OCI-LY7 (cell line): Measurements from ENCODE around the gene FAM3B.

Source experiments
- EZH2phosphoT487 ChIP-seq: fragments of 200-600 bp; sonication (generic); IDR thresholded peaks from 2 replicates; pipeline ENCODE4 v1.6.1; 2018; ENCODE audit warnings: low read depth, borderline replicate concordance, mild to moderate bottlenecking, mixed run types, antibody characterized with exemption, low read length, moderate library complexity, mixed read lengths
- TF ChIP-seq, protein P1 (sequence below): fragments of 200-600 bp; sonication (generic); conservative IDR thresholded peaks from 2 replicates; pipeline ENCODE4 v1.5.1; 2014; ENCODE audit warnings: mild to moderate bottlenecking, antibody characterized with exemption, low read length, moderate library complexity, mixed read lengths

DNA sequence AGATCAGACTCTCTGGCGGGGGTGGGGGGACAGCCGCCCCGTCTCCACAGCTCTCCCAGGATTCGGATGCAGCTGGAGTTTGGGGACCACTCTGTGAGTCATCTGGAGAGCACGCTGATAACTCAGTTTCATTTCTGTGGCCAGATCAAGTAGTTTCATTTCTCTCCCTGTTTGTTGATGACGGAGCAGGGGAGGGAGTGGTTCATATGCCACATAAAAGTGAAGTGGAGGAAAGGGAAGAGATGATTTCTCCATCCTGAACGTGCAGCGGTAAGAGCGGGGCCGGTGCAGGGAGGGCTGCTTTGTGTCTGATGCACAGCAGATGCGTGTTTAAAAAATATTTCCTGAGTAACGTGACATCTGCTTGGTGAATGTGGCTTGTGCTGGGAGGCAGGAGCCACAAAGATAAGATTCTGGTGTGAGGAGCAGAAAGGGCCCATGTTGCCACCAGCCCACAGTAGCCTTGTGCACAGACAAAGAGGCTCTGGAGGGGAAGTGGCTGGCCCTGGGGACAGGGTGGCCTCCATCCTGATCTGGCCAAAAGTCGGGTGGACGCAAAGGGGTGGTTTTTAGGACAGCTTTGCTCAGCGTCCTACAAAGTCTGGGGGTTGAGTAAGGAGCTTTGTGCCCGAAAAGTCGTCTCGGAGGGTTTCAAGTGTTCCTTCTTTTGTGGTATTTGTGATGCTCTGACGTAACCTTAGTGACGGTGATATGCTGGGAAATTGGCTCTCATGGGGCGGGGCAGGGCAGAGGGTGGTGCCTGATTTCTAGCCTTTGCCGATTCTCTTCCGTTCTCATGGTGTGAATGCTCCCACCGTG, 45.4 kb downstream of the FAM3B start, which contains the start of gene MX2:
- TF ChIP-seq, protein P1, sequence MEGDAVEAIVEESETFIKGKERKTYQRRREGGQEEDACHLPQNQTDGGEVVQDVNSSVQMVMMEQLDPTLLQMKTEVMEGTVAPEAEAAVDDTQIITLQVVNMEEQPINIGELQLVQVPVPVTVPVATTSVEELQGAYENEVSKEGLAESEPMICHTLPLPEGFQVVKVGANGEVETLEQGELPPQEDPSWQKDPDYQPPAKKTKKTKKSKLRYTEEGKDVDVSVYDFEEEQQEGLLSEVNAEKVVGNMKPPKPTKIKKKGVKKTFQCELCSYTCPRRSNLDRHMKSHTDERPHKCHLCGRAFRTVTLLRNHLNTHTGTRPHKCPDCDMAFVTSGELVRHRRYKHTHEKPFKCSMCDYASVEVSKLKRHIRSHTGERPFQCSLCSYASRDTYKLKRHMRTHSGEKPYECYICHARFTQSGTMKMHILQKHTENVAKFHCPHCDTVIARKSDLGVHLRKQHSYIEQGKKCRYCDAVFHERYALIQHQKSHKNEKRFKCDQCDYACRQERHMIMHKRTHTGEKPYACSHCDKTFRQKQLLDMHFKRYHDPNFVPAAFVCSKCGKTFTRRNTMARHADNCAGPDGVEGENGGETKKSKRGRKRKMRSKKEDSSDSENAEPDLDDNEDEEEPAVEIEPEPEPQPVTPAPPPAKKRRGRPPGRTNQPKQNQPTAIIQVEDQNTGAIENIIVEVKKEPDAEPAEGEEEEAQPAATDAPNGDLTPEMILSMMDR = no peak
- TF ChIP-seq EZH2phosphoT487 = no peak
